ENCODE measurements around the gene NPAS2.

NPAS2 gene

DNA sequence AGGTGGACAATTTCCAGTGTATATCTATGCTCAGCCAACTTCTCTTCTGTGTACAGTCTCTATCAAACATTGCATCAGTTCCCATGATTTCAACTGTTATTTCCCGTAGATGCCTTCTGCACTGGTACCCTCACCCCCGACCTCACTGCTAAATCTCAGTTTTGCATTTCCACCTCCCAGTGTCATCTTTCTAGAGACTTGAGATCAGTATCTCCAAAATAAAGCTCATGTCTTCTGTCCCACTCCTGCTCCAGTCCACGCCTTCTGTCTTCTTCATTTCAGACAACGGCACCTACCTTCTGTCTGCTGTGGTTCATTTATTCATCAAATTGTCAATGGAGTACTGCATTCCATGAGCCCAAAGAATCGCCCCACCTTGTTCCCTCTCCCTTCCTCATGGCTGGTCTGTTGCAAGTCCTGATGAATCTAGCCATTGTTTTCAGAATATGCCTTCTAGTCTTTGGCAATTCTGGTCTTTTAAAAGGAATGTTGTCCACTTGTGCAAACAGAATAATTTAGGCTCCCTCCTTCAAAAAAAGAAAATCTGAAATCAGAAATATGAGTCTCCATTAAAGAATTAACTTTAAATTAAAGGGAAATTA is 23.3 kb upstream of the NPAS2 start:
- no peak for DNase-seq (ENCODE audit: low read depth)

GRCh38 chr2:100799686-100800085 is 20.3 kb upstream of the NPAS2 start:
- no peak for DNase-seq (ENCODE audit: low read depth)

DNA sequence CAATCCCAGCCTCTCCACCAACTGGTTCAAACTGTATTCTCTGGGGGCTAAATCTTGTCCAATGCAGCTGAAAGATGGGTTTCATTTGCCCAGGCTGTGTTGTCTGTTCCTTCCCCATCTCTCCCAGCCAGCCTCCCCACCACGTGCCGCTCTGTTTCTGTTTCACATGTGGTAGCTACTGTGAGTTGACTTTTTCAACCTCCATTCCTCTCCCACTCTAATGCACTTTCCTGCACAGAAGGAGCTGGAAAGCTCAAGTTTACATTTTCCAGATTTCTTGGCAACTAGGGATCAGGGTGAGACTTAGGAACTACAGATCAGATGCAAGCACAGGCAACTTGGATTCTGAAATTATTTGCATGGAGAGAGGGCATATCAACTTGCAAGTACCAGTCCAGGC is 19.0 kb upstream of the NPAS2 start:
- DNase-seq (ENCODE audit: low read depth), result no peak

DNA sequence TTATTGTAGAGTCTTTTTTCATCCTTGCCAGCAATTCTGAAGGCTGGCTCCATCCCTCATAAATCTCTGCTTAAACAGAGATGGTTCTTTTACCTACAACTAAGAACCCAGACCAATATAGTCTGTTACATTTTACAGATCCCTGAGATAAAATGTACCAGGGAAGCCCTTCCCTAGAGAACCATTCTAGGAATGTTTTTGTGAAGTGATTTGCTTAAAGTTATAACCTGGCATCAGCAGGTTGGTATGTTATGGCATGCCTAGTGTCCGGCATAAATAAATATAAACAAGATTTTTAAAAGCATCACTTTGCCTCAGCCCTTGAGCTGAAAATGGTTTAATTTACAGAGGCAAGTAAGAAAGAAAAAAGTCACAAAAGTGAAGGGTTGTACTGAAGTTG is 18.5 kb upstream of the NPAS2 start:
- no peak for DNase-seq (ENCODE audit: low read depth)

- no peak for DNase-seq (ENCODE audit: low read depth)
Measured at GRCh38 chr2:100802066-100802465, 17.9 kb upstream of the NPAS2 start.

DNA sequence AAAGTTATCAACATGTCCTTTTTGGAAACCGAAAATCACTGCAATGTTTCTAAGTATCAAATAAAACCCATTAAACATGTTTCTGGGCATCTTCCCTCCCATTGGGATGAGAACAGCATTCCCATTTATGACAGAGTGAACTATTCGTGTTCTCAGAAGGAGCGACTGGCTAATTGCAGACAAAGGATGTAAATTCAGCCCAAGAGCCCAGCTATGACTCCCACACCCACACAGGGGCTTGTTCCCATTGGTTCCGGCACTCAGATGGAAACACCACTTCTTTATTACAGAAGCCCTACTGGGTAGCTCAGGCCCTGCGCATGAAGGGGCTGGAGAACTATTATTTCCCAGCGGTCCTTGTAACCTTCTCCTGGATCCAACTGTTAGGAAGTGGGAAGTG is 16.6 kb upstream of the NPAS2 start:
- DNase-seq (ENCODE audit: low read depth), result no peak

DNA sequence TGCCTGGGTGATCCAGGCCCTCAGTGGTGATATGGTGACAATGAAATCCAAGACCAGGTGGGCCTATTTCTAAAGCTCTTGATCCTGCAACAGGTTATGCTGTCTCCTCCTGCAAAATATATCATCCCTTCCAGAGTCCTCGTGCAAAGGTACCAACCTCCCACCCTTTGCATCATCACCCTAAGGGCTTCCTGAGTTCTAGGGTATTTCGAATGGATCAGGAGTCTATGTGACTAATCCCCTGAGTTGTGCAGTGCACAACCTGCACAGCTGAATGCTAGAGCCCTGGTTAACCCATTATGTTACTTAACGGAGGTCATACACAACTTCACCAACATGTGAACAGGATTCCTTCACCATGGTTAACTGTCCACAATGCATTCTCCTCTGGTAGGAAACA is 13.4 kb upstream of the NPAS2 start:
- no peak for DNase-seq (ENCODE audit: low read depth)

GRCh38 chr2:100807707-100808106 is 12.2 kb upstream of the NPAS2 start:
- no peak for DNase-seq (ENCODE audit: low read depth)

DNA sequence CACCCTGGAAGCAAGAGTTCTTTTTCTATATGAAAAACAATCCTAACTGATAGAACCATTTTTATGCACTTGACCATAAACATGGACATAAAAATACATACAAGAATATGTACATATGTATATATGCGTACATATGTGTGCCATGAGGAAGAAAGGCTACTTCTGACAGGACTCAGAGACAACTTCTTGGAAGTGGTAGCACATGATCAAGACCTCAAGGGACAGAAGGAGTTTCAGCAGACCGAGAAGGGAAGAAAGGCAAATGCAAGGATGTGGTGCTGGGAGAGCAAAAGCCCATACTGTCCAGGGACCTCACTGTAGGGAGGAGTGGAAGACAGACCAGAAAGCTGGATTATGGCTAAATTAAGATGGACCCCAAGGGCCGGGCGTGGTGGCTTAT is 11.4 kb upstream of the NPAS2 start:
- DNase-seq (ENCODE audit: low read depth), result no peak

DNA sequence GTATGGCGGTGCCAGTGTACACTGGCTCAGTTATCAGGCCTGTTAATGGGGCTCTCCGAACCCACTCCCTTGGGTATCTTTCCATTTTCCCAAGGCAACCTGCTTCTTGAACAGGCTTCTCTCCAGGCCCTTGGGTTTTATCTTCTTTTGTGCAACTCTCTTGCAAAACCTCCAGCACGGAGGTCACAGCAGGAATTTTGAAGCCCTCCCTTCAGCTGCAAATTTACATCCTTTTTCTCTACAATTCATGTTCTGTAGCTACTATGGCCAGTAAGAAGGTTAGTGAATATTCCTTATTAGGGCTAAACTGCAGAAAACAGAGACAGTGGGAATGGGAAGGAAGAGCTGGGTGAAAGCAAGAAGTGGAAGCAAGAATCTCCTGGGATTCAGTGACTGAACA is 10.4 kb upstream of the NPAS2 start:
- no peak for DNase-seq (ENCODE audit: low read depth)

DNA sequence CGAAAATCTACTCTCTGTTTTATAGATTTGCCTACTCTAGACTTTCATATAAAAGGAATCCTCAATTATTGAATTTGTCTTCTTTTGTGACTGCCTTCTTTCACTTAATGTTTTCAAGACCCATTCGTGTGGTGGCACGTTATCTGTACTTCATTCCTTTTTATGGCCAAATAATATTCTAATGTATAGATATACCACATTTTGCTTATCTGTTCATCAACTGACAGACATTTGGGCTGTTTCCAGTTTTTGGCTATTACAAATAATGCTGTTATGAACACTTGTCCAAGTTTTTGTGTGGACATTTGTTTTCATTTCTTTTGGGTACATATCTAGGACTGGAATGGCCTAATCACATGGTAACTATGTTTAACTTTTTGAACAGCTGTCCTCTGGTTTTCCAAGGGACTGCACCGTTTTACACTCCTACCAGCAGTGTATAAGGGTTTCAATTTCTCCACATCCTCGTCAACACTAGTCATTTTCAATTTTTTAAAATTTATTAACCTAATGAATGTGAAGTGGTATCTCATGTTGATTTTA is 9.3 kb upstream of the NPAS2 start:
- DNase-seq (ENCODE audit: low read depth), result no peak

DNA sequence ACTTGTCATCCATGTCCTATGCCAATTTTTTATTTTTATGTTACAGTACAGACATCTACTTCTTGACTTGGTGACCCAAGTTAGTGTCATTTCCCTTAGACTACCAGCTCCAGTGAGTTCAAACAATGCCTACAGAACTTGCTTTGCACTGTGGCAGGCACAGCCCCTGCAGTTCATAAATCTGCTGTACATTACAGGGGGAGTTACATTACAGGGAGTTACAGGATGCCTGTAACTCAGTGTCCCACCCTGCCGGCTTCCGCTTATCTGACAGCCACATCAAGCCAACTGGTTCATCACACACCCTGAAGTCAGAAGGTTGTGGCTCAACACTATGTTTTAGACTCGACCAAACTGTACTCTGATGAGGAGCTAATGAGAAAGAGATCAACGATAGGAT is 7.8 kb upstream of the NPAS2 start:
- DNase-seq (ENCODE audit: low read depth), result no peak

GRCh38 chr2:100812573-100812972 is 7.4 kb upstream of the NPAS2 start:
- DNase-seq (ENCODE audit: low read depth), result no peak

GRCh38 chr2:100813527-100813926 is 6.4 kb upstream of the NPAS2 start:
- no peak for DNase-seq (ENCODE audit: low read depth)

DNA sequence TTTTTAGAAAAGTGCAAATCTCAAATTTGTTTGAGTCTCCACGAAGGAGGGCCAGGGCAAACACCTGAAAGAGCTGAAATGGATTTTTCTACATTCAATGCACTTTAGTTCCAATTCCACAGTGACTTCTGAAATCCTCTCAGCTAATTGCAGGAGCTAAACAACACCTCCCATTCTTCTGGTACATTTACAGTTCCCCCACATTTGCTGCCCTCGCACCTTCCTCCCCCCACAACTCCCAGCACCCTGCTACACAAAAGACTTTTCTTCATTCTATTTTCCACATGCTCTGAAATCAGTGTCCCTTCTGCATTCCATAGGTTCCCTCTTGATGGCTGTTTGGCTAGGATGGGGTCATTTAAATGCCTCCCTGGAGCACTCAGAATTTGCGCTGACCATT is 5.9 kb upstream of the NPAS2 start:
- no peak for DNase-seq (ENCODE audit: low read depth)

GRCh38 chr2:100814453-100814852 is 5.5 kb upstream of the NPAS2 start:
- no peak for DNase-seq (ENCODE audit: low read depth)

DNA sequence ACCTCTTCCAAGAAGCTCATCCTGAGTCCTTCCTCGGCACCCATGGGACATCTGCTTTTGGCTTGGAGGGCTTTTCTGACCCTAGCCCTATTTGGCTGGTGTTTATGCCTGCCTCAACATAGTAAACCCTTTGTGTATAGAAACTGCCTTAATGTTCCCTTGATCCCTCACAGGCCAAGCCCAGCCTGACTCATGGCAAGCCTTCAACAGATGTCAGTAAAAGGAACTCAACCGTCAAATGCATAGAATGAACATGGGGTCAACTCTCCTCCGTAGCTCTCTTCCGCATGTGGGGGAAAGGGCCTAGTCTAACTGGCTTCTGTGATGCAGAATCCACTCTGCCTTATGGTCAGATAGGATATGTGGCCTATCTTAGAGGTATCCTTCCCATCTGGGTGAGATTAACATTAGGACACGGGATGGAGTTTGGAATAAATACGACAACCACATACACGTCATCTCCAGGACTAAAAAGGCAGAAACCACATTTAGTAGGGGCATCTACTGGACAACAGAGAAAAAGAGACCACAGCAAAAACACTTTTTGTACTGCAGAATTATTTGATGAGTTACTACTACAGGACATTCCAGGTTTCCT is 2.5 kb upstream of the NPAS2 start:
- no peak for DNase-seq (ENCODE audit: low read depth)

DNA sequence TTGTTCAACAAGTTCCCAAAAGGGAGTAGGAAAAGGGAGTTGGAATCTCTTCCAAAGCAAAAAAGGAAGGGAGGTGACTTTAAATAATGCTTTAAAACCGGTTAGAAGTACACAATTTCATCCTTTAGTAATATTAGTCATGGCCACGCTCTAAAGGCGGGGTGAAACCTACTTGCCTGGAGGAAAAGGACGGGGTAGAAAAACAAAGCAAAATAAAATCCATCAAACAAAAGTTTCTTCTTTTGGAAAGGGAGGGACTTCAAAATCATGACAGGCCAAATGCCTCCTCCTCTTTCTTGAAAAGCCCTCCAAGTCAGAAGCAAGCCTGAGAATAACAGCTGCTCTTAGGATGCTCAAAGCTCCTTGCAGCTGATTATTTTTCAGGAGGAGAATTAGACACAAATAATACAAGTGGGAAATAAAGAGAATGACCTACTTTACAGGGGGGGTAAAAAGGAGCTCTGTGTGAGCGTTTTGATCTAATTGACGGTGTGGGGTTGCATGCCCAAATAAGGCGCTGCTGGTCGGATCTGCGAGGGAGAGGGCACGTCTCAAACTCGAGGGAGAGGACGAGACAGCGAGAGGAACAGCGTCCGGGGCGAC is 1.8 kb upstream of the NPAS2 start:
- DNase-seq (ENCODE audit: low read depth), result no peak

DNA sequence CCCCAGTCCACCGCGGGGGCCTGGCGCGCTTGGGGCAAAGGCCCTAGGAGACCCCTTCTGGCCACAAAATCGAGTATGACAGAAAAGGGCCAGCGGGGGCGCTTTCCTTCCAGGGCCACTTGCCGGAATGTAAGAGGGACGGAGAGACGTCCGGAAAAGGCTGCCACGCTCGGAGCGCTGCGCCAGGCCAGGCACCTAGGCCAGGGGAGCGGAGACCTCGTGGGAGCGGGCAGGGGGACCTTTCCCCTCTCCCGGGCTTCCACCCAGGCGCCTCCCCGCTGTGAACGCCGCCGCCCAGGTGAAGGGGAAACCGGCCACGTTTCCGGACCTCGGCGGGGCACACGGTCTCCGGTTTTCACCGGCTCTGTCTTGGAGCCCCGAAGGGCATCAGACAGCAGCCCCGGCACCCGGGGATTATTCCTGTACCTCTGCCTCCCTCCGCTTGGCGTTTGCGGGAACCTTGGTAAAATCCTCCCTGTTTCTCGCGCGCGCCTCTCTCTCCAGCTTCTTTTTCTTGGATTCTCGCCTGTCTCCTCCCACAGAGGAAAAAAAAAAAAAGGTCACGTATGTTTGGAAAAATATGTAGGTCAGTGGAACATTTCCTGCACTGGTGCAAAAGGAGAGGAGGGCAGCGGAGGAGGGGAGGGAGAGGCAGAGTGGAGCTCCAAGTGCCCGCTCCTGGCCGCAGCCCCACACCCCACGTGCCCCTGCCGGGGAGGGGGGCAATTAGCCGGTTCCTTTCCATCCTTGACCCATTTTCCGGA is 1.2 kb upstream of the NPAS2 start:
- no peak for DNase-seq (ENCODE audit: low read depth)

DNA sequence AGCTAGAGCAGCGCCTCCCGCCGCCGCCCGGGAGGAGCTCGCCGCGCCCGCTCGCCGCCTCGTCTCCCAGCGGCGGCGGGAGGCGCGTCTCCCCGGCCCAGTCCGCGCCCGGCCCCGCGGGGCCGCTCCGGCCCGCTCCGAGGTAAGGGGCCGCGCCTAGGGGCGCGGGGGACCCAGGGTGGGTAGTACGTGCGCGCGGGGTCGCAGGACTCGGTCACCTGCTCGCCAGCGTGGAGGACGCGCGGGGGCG is 259 bp downstream of the NPAS2 start:
- DNase-seq (ENCODE audit: low read depth), result no peak

- DNase-seq (ENCODE audit: low read depth), result no peak
Measured at GRCh38 chr2:100820523-100821254, 750 bp downstream of the NPAS2 start.

DNA sequence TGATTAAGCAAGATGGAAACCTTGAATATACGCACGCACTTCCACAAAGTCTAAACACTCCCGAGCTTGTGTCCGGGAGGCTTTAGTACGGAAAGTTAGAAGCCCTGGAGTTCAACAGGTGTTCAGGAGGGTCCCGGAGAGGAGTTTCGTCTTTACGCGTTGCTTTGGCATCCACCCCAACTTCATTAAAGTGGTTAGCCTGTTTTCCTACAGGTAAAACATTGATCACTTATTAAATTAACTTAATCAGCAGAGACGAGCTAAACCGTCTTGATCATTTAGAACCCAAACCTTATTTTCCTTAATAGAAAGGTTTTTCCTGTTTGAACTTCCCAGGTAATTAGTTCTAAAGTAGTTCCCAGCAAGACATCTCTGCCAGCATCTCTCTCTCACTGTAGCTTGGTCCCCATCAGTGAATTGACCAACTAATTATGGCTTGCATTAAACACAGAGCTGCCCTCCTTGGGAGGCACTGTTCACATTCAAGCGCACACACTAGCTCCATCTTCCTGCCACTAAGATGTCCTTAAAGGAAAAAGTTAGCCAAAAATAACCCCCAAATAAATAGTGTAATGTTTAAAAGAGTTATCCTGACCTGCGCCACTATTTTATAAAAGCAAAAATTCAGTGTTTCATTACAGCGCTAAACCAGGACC is 1.4 kb downstream of the NPAS2 start:
- DNase-seq (ENCODE audit: low read depth), result no peak

All from stimulated activated CD8-positive, alpha-beta memory T cell treated with anti-CD3 and anti-CD28 coated beads, Interleukin-15, amount 100 ng/mL, for 24 hours (primary cell).